Measurements from ENCODE around the gene CREB3L1.

Gene CREB3L1

GRCh38 chr11:46290598-46291309 lies 13.3 kb downstream of the CREB3L1 start:
- no peaks in the 10 kb centered on the region for H3K36me3 Mint-ChIP-seq (ENCODE audit: low read depth)
- peak overlapping the region; percentile 14 for H3K27ac Mint-ChIP-seq
- intact Hi-C loops (cut with micrococcal nuclease) = no loop called here
- H3K27me3 Mint-ChIP-seq = peaks cover 38% of the 10 kb centered on the region
- H3K9me3 Mint-ChIP-seq = no peaks in the 10 kb centered on the region
- H3K4me3 Mint-ChIP-seq = no peak overlapping the region
- H3K4me1 Mint-ChIP-seq (ENCODE audit: low read depth) = peaks cover 19% of the 10 kb centered on the region

DNA sequence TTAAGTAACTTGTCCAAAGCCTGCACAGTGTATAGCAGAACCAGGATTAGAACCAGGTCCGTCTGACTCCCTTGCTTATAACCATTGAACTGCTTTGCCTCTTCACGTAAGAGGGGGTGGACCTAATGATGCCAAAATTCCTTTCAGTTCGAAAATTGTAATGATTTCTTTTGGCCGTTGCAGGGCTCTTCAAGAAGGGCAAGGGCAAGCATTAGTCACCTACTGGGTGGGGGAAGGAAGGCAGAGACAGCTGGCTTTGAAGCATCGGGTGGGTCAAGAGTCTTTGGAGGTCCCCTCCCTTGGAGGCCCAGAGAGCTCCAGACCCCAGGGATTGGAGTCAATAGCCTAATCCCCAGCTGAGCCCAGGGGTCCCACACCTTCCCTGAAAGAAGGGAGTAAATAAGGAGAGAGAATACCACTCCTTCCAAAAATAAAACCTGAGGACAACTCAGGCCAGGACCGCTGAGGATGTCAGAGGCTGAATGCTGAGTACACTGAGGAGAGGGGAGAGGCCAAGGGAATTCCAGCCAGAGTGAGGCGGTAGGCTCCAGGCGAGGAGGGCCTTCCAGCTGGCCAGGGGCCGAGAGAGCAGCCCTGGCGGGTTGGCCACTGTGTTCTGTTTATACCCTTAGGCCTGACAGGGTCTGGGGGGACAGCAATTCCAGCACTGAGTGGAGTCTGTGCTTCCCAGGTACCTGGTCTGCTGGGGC lies 14.1 kb downstream of the CREB3L1 start:
- Mint-ChIP-seq H3K4me3 (no peak overlapping the region), H3K4me1 (ENCODE audit: low read depth) (peaks cover 26% of the 10 kb centered on the region), H3K36me3 (ENCODE audit: low read depth) (no peaks in the 10 kb centered on the region), H3K9me3 (no peaks in the 10 kb centered on the region), H3K27me3 (peaks cover 41% of the 10 kb centered on the region), H3K27ac (no peak overlapping the region)
- intact Hi-C loops (cut with micrococcal nuclease) = no loop called here

GRCh38 chr11:46293066-46293465 lies 15.6 kb downstream of the CREB3L1 start:
- Mint-ChIP-seq H3K36me3 (ENCODE audit: low read depth) (no peaks in the 10 kb centered on the region), H3K4me1 (ENCODE audit: low read depth) (peaks cover 26% of the 10 kb centered on the region), H3K27me3 (peaks cover 49% of the 10 kb centered on the region), H3K9me3 (no peaks in the 10 kb centered on the region), H3K4me3 (no peak overlapping the region), H3K27ac (no peak overlapping the region)
- intact Hi-C loops (cut with micrococcal nuclease) = no loop called here

- no peaks in the 10 kb centered on the region for H3K9me3 Mint-ChIP-seq
- intact Hi-C loops (cut with micrococcal nuclease) = no loop called here
- H3K4me1 Mint-ChIP-seq (ENCODE audit: low read depth) = peaks cover 26% of the 10 kb centered on the region
- H3K36me3 Mint-ChIP-seq (ENCODE audit: low read depth) = no peaks in the 10 kb centered on the region
- H3K27me3 Mint-ChIP-seq = peaks cover 54% of the 10 kb centered on the region
- H3K27ac Mint-ChIP-seq = no peak overlapping the region
- H3K4me3 Mint-ChIP-seq = no peak overlapping the region
Measured at GRCh38 chr11:46293641-46294103, 16.2 kb downstream of the CREB3L1 start.

GRCh38 chr11:46294365-46295309 lies 17.2 kb downstream of the CREB3L1 start:
- H3K27me3 Mint-ChIP-seq = peaks cover 54% of the 10 kb centered on the region
- intact Hi-C loops (cut with micrococcal nuclease) = no loop called here
- H3K4me3 Mint-ChIP-seq = peak overlapping the region; percentile 7
- H3K36me3 Mint-ChIP-seq (ENCODE audit: low read depth) = no peaks in the 10 kb centered on the region
- H3K9me3 Mint-ChIP-seq = no peaks in the 10 kb centered on the region
- H3K27ac Mint-ChIP-seq = no peak overlapping the region
- peaks cover 27% of the 10 kb centered on the region for H3K4me1 Mint-ChIP-seq (ENCODE audit: low read depth)

- Mint-ChIP-seq H3K4me3 (peak overlapping the region; percentile 73), H3K4me1 (ENCODE audit: low read depth) (peaks cover 26% of the 10 kb centered on the region), H3K9me3 (no peaks in the 10 kb centered on the region), H3K27ac (peak overlapping the region; percentile 27), H3K27me3 (peaks cover 54% of the 10 kb centered on the region), H3K36me3 (ENCODE audit: low read depth) (no peaks in the 10 kb centered on the region)
- intact Hi-C loops (cut with micrococcal nuclease) = no loop called here
Measured at GRCh38 chr11:46295312-46296058, 18.0 kb downstream of the CREB3L1 start.

GRCh38 chr11:46296059-46296527 lies 18.6 kb downstream of the CREB3L1 start:
- H3K4me3 Mint-ChIP-seq = peak overlapping the region; percentile 73
- H3K36me3 Mint-ChIP-seq (ENCODE audit: low read depth) = no peaks in the 10 kb centered on the region
- H3K27me3 Mint-ChIP-seq = peaks cover 54% of the 10 kb centered on the region
- peak overlapping the region; percentile 27 for H3K27ac Mint-ChIP-seq
- intact Hi-C loops (cut with micrococcal nuclease) = no loop called here
- H3K9me3 Mint-ChIP-seq = no peaks in the 10 kb centered on the region
- H3K4me1 Mint-ChIP-seq (ENCODE audit: low read depth) = peaks cover 25% of the 10 kb centered on the region

DNA sequence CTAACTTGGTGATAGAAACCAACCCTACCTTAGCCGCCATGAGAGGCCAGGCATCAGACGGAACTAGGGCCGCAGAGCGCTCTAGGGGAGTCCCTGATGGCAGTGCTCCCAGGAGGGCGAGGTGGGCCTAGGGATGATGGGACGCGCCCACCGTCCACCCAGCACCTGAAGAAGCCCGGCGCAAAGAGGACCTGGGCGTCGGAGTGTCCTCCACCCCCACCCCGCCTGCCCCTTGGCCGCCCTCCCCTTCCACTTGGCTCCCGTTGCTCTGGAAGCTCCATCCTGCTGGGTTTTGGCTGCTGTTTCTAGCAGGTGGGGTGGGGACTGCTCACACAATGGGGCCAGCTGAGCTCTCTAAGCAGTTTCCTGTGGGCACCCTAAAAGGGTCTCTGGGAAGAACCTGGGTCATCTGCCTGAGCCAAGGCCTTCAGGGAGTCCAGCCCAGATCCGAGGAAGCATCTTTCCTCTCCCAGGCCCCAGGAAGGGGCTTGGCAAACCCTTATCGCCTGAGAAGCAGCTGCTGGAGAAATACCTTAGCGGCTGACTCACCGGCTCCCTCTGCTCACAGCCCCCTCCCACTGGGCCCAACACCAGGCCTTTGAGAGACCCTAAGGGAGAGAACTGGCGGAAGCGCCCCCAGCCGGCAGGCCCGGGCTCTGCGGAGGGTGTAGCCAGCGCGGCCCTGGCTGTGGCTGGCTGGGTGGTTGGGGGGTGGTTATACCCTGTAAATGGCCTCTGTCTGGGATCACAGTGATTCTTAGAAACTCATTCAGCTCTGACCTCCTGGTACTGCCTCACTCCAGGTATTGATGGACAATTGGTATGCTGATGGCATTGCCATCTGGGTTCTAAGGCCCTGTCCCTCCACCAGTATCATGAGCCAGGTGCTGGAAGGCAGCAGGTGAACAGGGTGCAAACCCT lies 19.3 kb downstream of the CREB3L1 start:
- Mint-ChIP-seq H3K4me1 (ENCODE audit: low read depth) (peaks cover 25% of the 10 kb centered on the region), H3K27me3 (peaks cover 49% of the 10 kb centered on the region), H3K4me3 (no peak overlapping the region), H3K36me3 (ENCODE audit: low read depth) (no peaks in the 10 kb centered on the region), H3K9me3 (no peaks in the 10 kb centered on the region), H3K27ac (no peak overlapping the region)
- intact Hi-C loops (cut with micrococcal nuclease) = no loop called here

DNA sequence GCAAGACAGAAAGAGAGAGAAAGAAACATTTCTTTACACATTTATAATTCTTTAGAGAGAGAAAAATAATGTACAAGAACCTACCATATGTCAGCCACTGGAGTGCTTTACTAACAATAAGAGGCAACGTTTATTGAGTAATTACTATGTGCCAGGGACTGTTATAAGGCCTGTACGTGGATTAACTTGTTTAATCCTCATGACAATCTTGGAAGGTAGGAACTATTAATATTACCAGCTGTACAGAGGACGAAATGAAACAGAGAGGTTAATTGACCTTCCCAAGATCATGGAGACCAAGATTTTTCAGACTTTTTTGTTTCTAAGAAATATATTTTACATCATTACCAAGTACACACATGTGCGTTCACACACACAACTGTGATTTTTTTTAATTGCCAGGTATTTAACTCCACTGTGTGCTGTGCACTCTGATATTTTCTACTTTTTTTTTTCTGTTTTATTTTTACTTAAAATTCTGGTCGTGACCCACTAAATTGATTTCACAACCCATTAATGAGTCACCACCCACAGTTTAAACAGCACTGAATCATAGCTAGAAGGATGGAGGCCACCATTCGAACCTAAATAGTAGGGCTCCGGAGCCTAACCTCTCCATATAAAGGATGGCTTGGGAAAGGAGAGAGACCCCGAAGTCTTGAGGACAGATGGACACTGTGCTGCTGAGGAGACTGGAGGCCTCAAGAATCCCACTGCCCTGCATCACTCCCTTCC lies 21.4 kb downstream of the CREB3L1 start:
- no peak overlapping the region for H3K4me3 Mint-ChIP-seq
- intact Hi-C loops (cut with micrococcal nuclease) = no loop called here
- peaks cover 35% of the 10 kb centered on the region for H3K4me1 Mint-ChIP-seq (ENCODE audit: low read depth)
- H3K27ac Mint-ChIP-seq = no peak overlapping the region
- no peaks in the 10 kb centered on the region for H3K9me3 Mint-ChIP-seq
- peaks cover 39% of the 10 kb centered on the region for H3K27me3 Mint-ChIP-seq
- H3K36me3 Mint-ChIP-seq (ENCODE audit: low read depth) = no peaks in the 10 kb centered on the region

DNA sequence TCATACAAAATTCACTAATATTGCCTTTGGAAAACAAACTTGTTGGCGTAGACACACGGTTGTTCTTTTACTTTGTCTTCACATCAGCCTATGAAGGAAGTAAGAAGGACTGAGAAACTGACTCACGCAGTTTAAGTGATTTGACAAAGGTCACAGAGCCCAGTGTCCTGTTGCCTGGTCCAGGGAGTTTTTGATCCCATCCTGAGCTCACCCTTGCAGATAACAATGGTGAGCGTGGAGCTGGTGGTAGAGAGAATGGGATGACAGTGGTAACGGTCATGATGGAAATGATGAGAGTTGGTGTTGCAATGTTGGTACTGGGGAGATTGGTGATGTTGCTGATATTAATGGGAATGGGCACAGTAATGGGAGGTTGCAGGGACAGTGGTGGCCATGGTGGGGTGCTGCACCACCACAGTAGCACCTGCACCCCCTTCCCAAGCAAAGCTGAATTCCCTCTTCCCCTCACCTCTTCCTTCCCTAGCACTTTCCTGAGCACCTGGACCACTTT lies 22.0 kb downstream of the CREB3L1 start:
- H3K36me3 Mint-ChIP-seq (ENCODE audit: low read depth) = no peaks in the 10 kb centered on the region
- H3K4me3 Mint-ChIP-seq = no peak overlapping the region
- peaks cover 35% of the 10 kb centered on the region for H3K4me1 Mint-ChIP-seq (ENCODE audit: low read depth)
- H3K27ac Mint-ChIP-seq = no peak overlapping the region
- H3K9me3 Mint-ChIP-seq = no peaks in the 10 kb centered on the region
- peaks cover 36% of the 10 kb centered on the region for H3K27me3 Mint-ChIP-seq
- intact Hi-C loops (cut with micrococcal nuclease) = no loop called here

DNA sequence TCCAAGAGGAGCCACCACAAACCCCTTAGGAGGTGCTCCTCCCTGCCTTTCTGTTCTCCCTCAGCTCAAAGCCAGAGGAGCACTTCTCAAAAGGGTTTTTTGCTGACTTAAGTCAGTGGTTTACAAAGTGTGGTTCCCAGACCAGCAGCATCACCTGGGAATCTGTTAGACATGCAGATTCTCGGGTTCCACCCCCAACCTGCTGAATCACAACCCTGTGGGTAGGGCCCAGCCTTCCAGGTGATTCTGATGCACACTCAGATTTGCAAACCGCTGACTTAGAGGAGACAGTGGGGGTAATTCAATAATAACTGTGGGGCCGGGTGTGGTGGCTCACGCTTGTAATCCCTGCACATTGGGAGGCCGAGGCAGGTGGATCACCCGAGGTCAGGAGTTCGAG lies 22.8 kb downstream of the CREB3L1 start:
- Mint-ChIP-seq H3K27me3 (peaks cover 28% of the 10 kb centered on the region), H3K27ac (no peak overlapping the region), H3K4me3 (no peak overlapping the region), H3K4me1 (ENCODE audit: low read depth) (peaks cover 38% of the 10 kb centered on the region), H3K36me3 (ENCODE audit: low read depth) (no peaks in the 10 kb centered on the region), H3K9me3 (no peaks in the 10 kb centered on the region)
- intact Hi-C loops (cut with micrococcal nuclease) = no loop called here

DNA sequence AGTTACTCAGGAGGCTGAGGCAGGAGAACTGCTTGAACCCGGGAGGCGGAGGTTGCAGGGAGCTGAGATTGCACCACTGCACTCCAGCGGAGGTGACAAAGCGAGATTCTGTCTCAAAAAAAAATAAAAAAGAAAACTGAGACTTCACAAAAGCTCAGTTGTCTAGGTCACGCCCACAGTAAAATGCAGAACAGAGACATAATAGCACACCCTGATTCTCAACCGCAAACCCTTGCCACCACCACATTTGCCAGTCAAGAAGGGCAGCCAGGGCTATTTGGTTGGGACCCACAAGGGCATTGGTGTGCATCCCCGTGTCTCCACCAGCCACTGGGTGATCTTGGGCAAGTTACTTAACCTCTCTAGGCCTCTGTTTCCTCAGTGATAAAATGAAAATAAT lies 25.4 kb downstream of the CREB3L1 start:
- Mint-ChIP-seq H3K9me3 (no peaks in the 10 kb centered on the region), H3K27me3 (peaks cover 9% of the 10 kb centered on the region), H3K36me3 (ENCODE audit: low read depth) (no peaks in the 10 kb centered on the region), H3K4me3 (no peak overlapping the region), H3K4me1 (ENCODE audit: low read depth) (peaks cover 37% of the 10 kb centered on the region), H3K27ac (peak overlapping the region; percentile 46)
- intact Hi-C loops (cut with micrococcal nuclease) = no loop called here
